ENCODE results near the gene CCL19. TPM values are rescaled to one million over a fixed set of nuclear protein-coding genes. Genes with fewer than 3 reads are reported as not detected.

Gene CCL19
- total and polyA plus RNA-seq, 2 experiments from 2014 or later, result not detected

GRCh38 chr9:34707130-34707529, 16.1 kb upstream of the CCL19 start:
- Mint-ChIP-seq H3K27me3 (ENCODE audit: insufficient read depth, low read depth, poor library complexity) (peaks cover 14% of the 10 kb centered on the region), H3K4me3 (no peak overlapping the region), H3K36me3 (ENCODE audit: low read depth) (no peaks in the 10 kb centered on the region), H3K9me3 (peaks cover 6% of the 10 kb centered on the region; the same call in 2 of the 3 replicates), H3K4me1 (no peaks in the 10 kb centered on the region; the same call in 2 of the 3 replicates), H3K27ac (no peak overlapping the region)
- no peak overlapping the region for H3K4me2 ChIP-seq
- H2AFZ ChIP-seq, result no peak overlapping the region
- H3K79me2 ChIP-seq (replicated peaks; ENCODE audit: insufficient read depth), result no peaks in the 10 kb centered on the region
- no peaks in the 10 kb centered on the region for H3F3A ChIP-seq (replicated peaks; ENCODE audit: low read depth)
- no peak for TF ChIP-seq NANOG (IDR thresholded peaks at IDR 0.05; ENCODE audit: borderline replicate concordance)
- TF ChIP-seq ZNF462 (CRISPR knock-in tag; IDR thresholded peaks at IDR 0.05), result no peak
- TF ChIP-seq, protein P1, sequence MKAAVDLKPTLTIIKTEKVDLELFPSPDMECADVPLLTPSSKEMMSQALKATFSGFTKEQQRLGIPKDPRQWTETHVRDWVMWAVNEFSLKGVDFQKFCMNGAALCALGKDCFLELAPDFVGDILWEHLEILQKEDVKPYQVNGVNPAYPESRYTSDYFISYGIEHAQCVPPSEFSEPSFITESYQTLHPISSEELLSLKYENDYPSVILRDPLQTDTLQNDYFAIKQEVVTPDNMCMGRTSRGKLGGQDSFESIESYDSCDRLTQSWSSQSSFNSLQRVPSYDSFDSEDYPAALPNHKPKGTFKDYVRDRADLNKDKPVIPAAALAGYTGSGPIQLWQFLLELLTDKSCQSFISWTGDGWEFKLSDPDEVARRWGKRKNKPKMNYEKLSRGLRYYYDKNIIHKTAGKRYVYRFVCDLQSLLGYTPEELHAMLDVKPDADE (IDR thresholded peaks at IDR 0.05), result no peak
- TF ChIP-seq ZNF331 (CRISPR knock-in tag; IDR thresholded peaks at IDR 0.05; ENCODE audit: low read depth), result no peak
- no peak for TF ChIP-seq STAT1 (IDR thresholded peaks at IDR 0.05; ENCODE audit: unreplicated experiment)
- no peak for TF ChIP-seq POLR2AphosphoS5 (IDR thresholded peaks at IDR 0.05; ENCODE audit: low read depth)
- TF ChIP-seq EZH2phosphoT487 (IDR thresholded peaks at IDR 0.05; ENCODE audit: unreplicated experiment), result no peak
- no peak for TF ChIP-seq EZH2 (IDR thresholded peaks at IDR 0.05; ENCODE audit: low read depth, unreplicated experiment)
- no peak for TF ChIP-seq REST (IDR thresholded peaks at IDR 0.05; ENCODE audit: unreplicated experiment)
- TF ChIP-seq JUNB (IDR thresholded peaks at IDR 0.05; ENCODE audit: unreplicated experiment), result no peak
- no peak for TF ChIP-seq ZNF114 (CRISPR knock-in tag; IDR thresholded peaks at IDR 0.05)
- TF ChIP-seq, protein P2, sequence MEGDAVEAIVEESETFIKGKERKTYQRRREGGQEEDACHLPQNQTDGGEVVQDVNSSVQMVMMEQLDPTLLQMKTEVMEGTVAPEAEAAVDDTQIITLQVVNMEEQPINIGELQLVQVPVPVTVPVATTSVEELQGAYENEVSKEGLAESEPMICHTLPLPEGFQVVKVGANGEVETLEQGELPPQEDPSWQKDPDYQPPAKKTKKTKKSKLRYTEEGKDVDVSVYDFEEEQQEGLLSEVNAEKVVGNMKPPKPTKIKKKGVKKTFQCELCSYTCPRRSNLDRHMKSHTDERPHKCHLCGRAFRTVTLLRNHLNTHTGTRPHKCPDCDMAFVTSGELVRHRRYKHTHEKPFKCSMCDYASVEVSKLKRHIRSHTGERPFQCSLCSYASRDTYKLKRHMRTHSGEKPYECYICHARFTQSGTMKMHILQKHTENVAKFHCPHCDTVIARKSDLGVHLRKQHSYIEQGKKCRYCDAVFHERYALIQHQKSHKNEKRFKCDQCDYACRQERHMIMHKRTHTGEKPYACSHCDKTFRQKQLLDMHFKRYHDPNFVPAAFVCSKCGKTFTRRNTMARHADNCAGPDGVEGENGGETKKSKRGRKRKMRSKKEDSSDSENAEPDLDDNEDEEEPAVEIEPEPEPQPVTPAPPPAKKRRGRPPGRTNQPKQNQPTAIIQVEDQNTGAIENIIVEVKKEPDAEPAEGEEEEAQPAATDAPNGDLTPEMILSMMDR (conservative IDR thresholded peaks at IDR 0.05; ENCODE audit: low read depth in 2 of 2), result no peak
- TF ChIP-seq CREB1 (CRISPR knock-in tag; IDR thresholded peaks at IDR 0.05; ENCODE audit: low read depth), result no peak
- no peak for DNase-seq (ENCODE audit: low spot score)
- no peaks in the 10 kb centered on the region; the same call in 1 of the 2 replicates for H4K20me1 ChIP-seq (replicated peaks; ENCODE audit: insufficient read depth)
- no peak for ATAC-seq
- H3K4me3 ChIP-seq, result no peak overlapping the region
- H3K27ac ChIP-seq (ENCODE audit: low read depth), result no peak overlapping the region
- no peaks in the 10 kb centered on the region for H3K36me3 ChIP-seq (ENCODE audit: insufficient read depth)
- H3K4me1 ChIP-seq (ENCODE audit: insufficient read depth), result no peaks in the 10 kb centered on the region
- no peaks in the 10 kb centered on the region for H3K9me2 ChIP-seq (ENCODE audit: insufficient read depth)
- no peaks in the 10 kb centered on the region for H3K27me3 ChIP-seq (ENCODE audit: insufficient read depth)

Data from GM23338 (cell line).